ENCODE results near the gene TMEM115. TPM values are rescaled to one million over a fixed set of nuclear protein-coding genes. Genes with fewer than 3 reads are reported as not detected.

Gene TMEM115
- total and polyA plus RNA-seq, 2 of the 13 experiments (the other 11 are each of a cell fraction or from before 2014, with no cell fraction given), result 22.1 to 30.7 TPM

- TF ChIP-seq, protein P1, sequence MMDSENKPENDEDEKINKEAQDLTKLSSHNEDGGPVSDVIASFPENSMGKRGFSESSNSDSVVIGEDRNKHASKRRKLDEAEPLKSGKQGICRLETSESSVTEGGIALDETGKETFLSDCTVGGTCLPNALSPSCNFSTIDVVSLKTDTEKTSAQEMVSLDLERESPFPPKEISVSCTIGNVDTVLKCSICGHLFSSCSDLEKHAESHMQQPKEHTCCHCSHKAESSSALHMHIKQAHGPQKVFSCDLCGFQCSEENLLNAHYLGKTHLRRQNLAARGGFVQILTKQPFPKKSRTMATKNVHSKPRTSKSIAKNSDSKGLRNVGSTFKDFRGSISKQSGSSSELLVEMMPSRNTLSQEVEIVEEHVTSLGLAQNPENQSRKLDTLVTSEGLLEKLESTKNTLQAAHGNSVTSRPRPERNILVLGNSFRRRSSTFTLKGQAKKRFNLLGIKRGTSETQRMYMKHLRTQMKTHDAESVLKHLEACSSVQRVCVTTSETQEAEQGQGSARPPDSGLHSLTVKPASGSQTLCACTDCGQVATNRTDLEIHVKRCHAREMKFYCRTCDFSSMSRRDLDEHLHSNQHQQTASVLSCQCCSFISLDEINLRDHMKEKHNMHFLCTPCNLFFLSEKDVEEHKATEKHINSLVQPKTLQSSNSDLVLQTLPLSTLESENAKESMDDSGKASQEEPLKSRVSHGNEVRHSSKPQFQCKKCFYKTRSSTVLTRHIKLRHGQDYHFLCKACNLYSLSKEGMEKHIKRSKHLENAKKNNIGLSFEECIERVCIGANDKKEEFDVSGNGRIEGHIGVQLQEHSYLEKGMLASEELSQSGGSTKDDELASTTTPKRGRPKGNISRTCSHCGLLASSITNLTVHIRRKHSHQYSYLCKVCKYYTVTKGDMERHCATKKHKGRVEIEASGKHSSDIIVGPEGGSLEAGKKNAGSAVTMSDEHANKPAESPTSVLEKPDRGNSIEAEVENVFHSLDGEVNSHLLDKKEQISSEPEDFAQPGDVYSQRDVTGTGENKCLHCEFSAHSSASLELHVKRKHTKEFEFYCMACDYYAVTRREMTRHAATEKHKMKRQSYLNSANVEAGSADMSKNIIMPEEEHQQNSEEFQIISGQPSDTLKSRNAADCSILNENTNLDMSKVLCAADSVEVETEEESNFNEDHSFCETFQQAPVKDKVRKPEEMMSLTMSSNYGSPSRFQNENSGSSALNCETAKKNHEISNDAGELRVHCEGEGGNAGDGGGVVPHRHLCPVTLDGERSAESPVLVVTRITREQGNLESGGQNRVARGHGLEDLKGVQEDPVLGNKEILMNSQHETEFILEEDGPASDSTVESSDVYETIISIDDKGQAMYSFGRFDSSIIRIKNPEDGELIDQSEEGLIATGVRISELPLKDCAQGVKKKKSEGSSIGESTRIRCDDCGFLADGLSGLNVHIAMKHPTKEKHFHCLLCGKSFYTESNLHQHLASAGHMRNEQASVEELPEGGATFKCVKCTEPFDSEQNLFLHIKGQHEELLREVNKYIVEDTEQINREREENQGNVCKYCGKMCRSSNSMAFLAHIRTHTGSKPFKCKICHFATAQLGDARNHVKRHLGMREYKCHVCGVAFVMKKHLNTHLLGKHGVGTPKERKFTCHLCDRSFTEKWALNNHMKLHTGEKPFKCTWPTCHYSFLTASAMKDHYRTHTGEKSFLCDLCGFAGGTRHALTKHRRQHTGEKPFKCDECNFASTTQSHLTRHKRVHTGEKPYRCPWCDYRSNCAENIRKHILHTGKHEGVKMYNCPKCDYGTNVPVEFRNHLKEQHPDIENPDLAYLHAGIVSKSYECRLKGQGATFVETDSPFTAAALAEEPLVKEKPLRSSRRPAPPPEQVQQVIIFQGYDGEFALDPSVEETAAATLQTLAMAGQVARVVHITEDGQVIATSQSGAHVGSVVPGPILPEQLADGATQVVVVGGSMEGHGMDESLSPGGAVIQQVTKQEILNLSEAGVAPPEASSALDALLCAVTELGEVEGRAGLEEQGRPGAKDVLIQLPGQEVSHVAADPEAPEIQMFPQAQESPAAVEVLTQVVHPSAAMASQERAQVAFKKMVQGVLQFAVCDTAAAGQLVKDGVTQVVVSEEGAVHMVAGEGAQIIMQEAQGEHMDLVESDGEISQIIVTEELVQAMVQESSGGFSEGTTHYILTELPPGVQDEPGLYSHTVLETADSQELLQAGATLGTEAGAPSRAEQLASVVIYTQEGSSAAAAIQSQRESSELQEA (CRISPR knock-in tag; IDR thresholded peaks at IDR 0.05; ENCODE audit: not compliant biosample characterization), result no peak
- TF ChIP-seq ZNF552 (CRISPR knock-in tag; IDR thresholded peaks at IDR 0.05; ENCODE audit: borderline replicate concordance), result no peak
- 0 out of 2 replicates have a peak, but pooled peaks have one; percentile 4 for TF ChIP-seq ZBTB4 (CRISPR knock-in tag; IDR thresholded peaks at IDR 0.05; ENCODE audit: borderline replicate concordance)
- 0 out of 2 replicates have a peak, but pooled peaks have one; percentile 8 for TF ChIP-seq KDM5A (IDR thresholded peaks at IDR 0.05; ENCODE audit: borderline replicate concordance, low read length)
- TF ChIP-seq EED (CRISPR knock-in tag; IDR thresholded peaks at IDR 0.05), result no peak
- peak; percentile 23; the same call in 1 of the 2 replicates for TF ChIP-seq THAP8 (CRISPR knock-in tag; IDR thresholded peaks at IDR 0.05; ENCODE audit: borderline replicate concordance)
- 0 out of 2 replicates have a peak, but pooled peaks have one; percentile 50 for TF ChIP-seq REXO4 (CRISPR knock-in tag; IDR thresholded peaks at IDR 0.05; ENCODE audit: borderline replicate concordance)
- TF ChIP-seq ZNF577 (CRISPR knock-in tag; IDR thresholded peaks at IDR 0.05; ENCODE audit: borderline replicate concordance, low read depth), result no peak
- TF ChIP-seq HES4 (CRISPR knock-in tag; IDR thresholded peaks at IDR 0.05; ENCODE audit: borderline replicate concordance), result no peak
- 0 out of 2 replicates have a peak, but pooled peaks have one; percentile 75 for TF ChIP-seq ZFP62 (CRISPR knock-in tag; IDR thresholded peaks at IDR 0.05)
- peak; percentile 81; the same call in 1 of the 2 replicates for TF ChIP-seq CSRNP2 (CRISPR knock-in tag; conservative IDR thresholded peaks at IDR 0.05; ENCODE audit: low read depth)
Observed at GRCh38 chr3:50336452-50337174, 22.7 kb downstream of the TMEM115 start (continued).

All from HepG2 (cell line).